IPS-18c (cell line): ENCODE measurements around the gene CES2.
A peak's percentile ranks its signal among the peaks of the same experiment; 100 is the strongest.

Source experiments
- H3K4me3 ChIP-seq: 2 replicates; pipeline ENCODE4 v1.7.0; 2013; ENCODE audit warnings: low read depth, mild to moderate bottlenecking, low read length, moderate library complexity; ENCODE audit not compliant: insufficient read depth
- H3K9me3 ChIP-seq: one replicate; pipeline ENCODE4 v1.6.1; 2013; ENCODE audit warnings: mild to moderate bottlenecking, low read length, moderate library complexity; ENCODE audit not compliant: control insufficient read depth, insufficient read depth

Gene CES2

GRCh38 chr16:66911801-66912200, 23.5 kb upstream of the CES2 start:
- Histone ChIP-seq H3K9me3 (peaks cover 2% of the 10 kb centered on the region), H3K4me3 (no peak overlapping the region)

DNA sequence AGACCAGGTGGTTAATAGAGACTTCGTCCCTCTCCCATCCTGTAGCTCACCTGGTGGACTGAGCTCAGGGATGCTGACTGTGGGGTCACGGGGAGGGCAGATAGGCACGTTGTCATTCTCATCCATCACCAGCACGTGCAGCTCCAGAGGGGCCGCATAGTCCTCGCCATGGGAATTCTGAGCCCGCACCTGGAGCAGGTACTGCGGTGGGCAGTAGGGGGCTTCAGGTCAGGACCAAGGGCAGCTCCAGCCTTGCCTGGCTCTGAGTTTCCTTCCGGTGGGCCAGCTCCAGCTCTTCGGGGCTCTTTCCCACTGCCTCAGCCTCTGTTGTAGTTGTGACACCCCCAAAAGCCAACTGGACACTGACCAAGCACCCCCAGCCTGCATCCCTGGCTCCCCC, 22.2 kb upstream of the CES2 start:
- peaks cover 2% of the 10 kb centered on the region for H3K9me3 ChIP-seq
- no peak overlapping the region for H3K4me3 ChIP-seq

DNA sequence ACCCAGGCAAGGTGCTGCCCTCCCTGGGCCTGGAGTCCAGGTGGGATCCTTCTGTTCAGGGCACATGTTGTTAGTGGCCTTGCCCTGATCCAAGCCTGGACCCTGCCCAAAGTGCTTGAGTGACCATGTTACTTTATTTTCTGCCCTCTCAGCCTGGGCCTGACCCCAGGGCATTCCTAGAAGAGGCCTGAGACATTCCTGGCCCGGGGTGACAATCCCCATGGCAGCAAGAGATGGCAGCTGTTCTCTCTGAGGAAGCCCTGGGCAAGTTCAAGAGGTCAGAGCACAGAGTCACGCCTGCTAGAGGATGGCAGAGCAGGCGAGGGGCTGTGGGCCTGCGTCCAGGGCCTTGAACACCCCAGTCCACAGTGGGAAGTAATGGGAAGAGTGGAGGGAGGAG, 21.6 kb upstream of the CES2 start:
- Histone ChIP-seq H3K4me3 (no peak overlapping the region), H3K9me3 (peaks cover 2% of the 10 kb centered on the region)

- H3K9me3 ChIP-seq = peaks cover 2% of the 10 kb centered on the region
- no peak overlapping the region for H3K4me3 ChIP-seq
Measured at GRCh38 chr16:66914541-66914940, 20.8 kb upstream of the CES2 start.

DNA sequence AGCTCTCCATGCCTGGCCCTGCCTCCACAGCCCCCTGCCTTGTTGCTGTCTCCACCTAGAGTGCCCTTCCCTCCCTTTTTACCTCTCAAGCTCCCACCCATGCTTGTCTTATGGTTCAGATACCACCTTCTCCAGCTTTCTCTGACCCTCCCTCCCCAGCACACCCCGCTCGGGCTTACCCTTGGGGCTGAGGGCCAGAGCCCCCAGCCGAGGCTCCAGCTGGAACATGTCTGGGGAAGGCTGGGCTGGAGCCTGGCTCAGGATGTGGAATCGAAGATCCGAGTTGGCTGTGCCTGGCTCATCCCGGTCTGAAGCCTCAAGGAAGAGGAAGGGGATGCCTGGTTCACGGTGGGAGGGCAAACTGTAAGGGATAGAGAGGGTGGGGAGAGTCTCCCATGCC, 20.3 kb upstream of the CES2 start:
- Histone ChIP-seq H3K4me3 (no peak overlapping the region), H3K9me3 (peaks cover 2% of the 10 kb centered on the region)

GRCh38 chr16:66916518-66916917, 18.8 kb upstream of the CES2 start:
- H3K9me3 ChIP-seq = peaks cover 2% of the 10 kb centered on the region
- no peak overlapping the region for H3K4me3 ChIP-seq

GRCh38 chr16:66917741-66918140, 17.6 kb upstream of the CES2 start:
- Histone ChIP-seq H3K9me3 (peaks cover 2% of the 10 kb centered on the region), H3K4me3 (no peak overlapping the region)

DNA sequence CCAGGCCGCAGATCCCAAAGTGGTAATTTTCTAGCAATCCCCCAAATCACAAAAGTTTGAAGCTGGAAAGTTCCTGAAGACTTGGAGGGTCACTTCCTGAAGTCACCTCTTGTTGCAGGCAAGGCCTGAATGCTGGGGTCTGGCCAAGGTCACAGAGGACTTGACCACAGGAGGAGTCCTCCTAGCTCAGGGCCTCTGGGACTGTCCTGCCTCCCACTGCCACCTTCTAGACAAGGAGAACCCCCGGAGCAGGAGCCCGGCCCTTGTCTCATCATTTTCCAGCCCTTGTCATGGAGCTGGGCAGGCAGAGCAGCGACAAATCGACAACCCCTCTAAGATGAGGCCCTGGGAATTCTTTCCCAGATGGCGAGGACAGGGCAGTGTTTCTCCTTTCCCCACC, 17.0 kb upstream of the CES2 start:
- Histone ChIP-seq H3K9me3 (peaks cover 2% of the 10 kb centered on the region), H3K4me3 (no peak overlapping the region)

GRCh38 chr16:66918803-66919568, 16.3 kb upstream of the CES2 start, which contains the start of gene CDH16:
TSS of gene CDH16 (minus strand) at chr16:66918885. CDS start at chr16:66918065, 820 bp downstream.
- Histone ChIP-seq H3K4me3 (no peak within 1 kb of the TSS), H3K9me3 (peaks cover 2% of the 10 kb centered on the region)

DNA sequence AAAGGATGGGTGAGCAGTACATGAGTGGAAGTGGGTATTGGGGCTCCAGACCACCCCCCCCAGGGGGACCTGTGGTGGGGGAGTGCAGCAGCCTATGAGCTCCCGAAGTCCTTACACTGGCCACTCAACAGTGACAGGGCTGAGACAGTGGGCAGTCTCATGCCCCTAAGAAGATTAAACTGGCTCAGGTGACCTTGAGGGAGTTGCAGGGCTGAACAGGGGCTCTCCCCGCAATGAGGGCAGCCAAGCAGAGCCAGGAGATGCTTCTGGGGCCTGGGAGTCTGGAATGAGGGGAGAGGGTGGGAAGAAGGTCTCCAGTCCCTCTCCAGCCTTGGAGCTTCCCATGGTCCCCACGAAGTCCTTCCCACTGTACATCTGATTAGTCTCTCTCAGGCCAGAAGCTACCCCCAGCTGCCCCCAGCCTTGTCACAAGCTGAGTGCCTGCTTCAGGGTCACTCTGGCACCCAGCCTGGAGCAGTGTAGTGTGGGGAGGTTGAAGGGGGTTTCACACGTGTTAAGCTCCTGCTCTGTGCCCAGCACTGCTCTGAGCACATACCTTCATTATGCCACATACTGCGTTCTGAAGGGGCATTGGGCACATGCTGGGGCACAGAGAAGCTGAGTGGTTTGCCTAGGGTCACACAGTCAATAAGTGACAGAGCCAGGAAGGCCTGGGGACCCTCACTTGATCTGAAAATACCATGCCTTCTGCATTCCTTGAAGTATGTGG, 15.6 kb upstream of the CES2 start:
- no peak overlapping the region for H3K4me3 ChIP-seq
- H3K9me3 ChIP-seq = no peaks in the 10 kb centered on the region

- H3K4me3 ChIP-seq = no peak overlapping the region
Measured at GRCh38 chr16:66920299-66920590, 15.1 kb upstream of the CES2 start.

GRCh38 chr16:66920924-66921680, 14.2 kb upstream of the CES2 start:
- Histone ChIP-seq H3K4me3 (no peak overlapping the region), H3K9me3 (no peaks in the 10 kb centered on the region)

More at GRCh38 chr16:66920299-66920590, 15.1 kb upstream of the CES2 start:
- H3K9me3 ChIP-seq = no peaks in the 10 kb centered on the region

GRCh38 chr16:66921729-66922450, 13.4 kb upstream of the CES2 start:
- no peaks in the 10 kb centered on the region for H3K9me3 ChIP-seq

DNA sequence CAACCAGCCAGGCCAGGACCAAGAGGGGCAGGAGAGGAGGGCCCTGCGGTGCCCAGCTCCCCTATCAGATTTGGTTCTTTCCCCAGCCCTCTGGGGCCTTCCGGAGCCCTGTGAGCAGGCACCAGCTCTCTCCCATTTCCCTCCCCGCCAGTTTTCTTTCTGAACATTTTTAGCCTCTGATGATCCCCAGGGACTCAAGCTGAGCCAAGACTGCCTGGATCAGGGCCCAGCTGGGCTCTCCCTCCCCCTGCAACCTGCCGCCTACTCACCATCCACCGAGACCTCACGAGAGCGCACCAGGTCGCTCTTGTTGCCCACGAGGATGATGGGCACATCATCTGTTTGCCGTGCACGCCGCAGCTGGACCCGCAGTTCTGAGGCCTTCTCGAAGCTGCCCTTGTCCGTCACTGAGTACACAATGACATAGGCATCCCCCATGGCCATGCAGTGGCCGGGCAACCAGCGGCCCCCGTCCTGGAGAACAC, 12.0 kb upstream of the CES2 start:
- no peak overlapping the region for H3K4me3 ChIP-seq
- H3K9me3 ChIP-seq = no peaks in the 10 kb centered on the region

More at GRCh38 chr16:66921729-66922450, 13.4 kb upstream of the CES2 start:
- H3K4me3 ChIP-seq = no peak overlapping the region

DNA sequence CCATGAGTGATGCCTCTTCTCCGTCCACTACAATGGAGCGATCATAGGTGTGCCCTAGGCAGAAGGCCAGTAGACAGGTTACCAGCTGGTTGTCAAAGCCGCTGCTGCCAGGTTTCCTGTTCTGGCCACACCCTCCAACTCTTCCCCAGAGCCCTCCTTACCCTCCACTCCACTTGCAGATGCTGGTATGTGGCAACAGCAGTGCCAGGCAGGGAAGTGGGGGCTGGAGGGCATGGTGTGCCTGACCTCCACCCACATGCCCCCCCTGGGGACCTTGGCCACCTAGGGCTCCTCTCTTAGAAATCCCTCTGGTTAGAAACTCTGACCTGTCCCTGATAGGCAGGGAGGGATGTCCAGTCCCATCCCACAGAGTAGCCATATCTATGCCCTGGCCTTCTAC, 11.4 kb upstream of the CES2 start:
- Histone ChIP-seq H3K9me3 (no peaks in the 10 kb centered on the region), H3K4me3 (no peak overlapping the region)

- no peaks in the 10 kb centered on the region for H3K9me3 ChIP-seq
- peak overlapping the region; percentile 61 for H3K4me3 ChIP-seq
Measured at GRCh38 chr16:66924527-66925321, 10.6 kb upstream of the CES2 start.
